ENCODE data around the gene ZFAND2A. TPM values are rescaled to one million over a fixed set of nuclear protein-coding genes. Genes with fewer than 3 reads are reported as not detected.

Gene ZFAND2A
- total and polyA plus RNA-seq, 2 donors (not counting 3 experiments of a cell fraction or from before 2014, with no cell fraction given) = 31.8 to 40.6 TPM

DNA sequence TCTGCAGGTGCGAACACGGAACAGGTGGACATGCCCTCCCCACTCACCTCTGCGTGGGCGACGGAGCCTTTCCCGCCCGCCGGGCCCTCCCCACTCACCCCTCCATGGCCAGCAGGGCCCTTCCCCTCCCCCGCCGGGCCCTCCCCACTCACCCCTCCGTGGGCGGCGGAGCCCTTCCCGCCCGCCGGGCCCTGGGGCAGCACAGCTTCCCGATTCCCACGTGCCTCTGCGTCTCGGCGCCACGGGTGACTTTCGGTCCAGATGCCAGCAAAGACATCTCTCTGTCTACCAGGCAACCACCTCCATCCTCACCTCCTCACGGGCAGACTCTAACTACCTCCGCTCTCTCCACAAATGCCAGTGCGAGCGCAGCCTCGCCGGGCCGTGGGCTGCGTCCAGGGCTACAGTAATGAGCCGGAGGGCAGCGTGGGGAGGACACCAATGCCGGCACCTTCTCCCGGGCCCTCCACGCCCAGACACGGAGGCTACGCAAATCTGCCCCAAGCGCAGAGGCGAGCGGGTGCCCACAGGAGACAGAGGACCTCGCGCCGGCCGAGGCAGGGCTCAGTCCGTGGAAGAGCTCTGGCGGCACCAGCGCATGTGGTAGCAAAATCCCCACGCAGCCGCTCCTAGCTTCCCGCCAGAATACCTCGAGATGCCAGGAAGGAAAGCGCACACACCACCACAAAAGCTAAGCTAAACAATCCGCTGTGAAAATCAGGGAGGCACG is 50.2 kb downstream of the ZFAND2A start:
- Histone ChIP-seq H3K4me1 (ENCODE audit: control insufficient read depth, extremely low read depth, insufficient read depth, low read length) (peaks cover 8% of the 10 kb centered on the region), H3K27ac (ENCODE audit: insufficient read depth, low read depth, low read length) (no peak overlapping the region), H3K27me3 (ENCODE audit: control insufficient read depth in 2 of 2, insufficient read depth in 2 of 2, low read length in 2 of 2) (no peaks in the 10 kb centered on the region), H2AFZ (ENCODE audit: low read depth, low read length) (no peak overlapping the region), H3K9ac (replicated peaks; ENCODE audit: extremely low read depth, insufficient read depth, low read length) (no peak overlapping the region), H3K4me3 (replicated peaks in 1 of 3; ENCODE audit: insufficient read depth in 1 of 3, low read depth in 1 of 3, low read length in 3 of 3) (no peak overlapping the region), H3K9me1 (replicated peaks; ENCODE audit: control insufficient read depth, extremely low read depth, insufficient read depth, low read length) (no peaks in the 10 kb centered on the region), H3K9me3 (replicated peaks; ENCODE audit: control insufficient read depth, insufficient read depth, low read length) (no peaks in the 10 kb centered on the region), H3K36me3 (ENCODE audit: control insufficient read depth in 2 of 2, extremely low read depth in 1 of 2, insufficient read depth in 2 of 2, low read length in 2 of 2) (no peaks in the 10 kb centered on the region), H3K79me2 (ENCODE audit: control insufficient read depth, insufficient read depth, low read length) (no peaks in the 10 kb centered on the region), H3K4me2 (ENCODE audit: insufficient read depth, low read length) (no peak overlapping the region), H4K20me1 (replicated peaks; ENCODE audit: control insufficient read depth, extremely low read depth, insufficient read depth, low read length) (no peaks in the 10 kb centered on the region)
- BruUV-seq (replicated peaks) = no TSS peak
- FAIRE-seq = no peak
- no peak for TF ChIP-seq FOS (IDR thresholded peaks at IDR 0.05; ENCODE audit: borderline replicate concordance, insufficient read depth, low read length)
- TF ChIP-seq, protein P1, sequence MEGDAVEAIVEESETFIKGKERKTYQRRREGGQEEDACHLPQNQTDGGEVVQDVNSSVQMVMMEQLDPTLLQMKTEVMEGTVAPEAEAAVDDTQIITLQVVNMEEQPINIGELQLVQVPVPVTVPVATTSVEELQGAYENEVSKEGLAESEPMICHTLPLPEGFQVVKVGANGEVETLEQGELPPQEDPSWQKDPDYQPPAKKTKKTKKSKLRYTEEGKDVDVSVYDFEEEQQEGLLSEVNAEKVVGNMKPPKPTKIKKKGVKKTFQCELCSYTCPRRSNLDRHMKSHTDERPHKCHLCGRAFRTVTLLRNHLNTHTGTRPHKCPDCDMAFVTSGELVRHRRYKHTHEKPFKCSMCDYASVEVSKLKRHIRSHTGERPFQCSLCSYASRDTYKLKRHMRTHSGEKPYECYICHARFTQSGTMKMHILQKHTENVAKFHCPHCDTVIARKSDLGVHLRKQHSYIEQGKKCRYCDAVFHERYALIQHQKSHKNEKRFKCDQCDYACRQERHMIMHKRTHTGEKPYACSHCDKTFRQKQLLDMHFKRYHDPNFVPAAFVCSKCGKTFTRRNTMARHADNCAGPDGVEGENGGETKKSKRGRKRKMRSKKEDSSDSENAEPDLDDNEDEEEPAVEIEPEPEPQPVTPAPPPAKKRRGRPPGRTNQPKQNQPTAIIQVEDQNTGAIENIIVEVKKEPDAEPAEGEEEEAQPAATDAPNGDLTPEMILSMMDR (IDR thresholded peaks at IDR 0.05; ENCODE audit: extremely low read depth in 1 of 2, insufficient read depth in 1 of 2, low read depth in 1 of 2, low read length in 2 of 2) = no peak
- no peak for TF ChIP-seq MAX (IDR thresholded peaks at IDR 0.05; ENCODE audit: insufficient read depth, insufficient read length)
- no peak for TF ChIP-seq JUN (IDR thresholded peaks at IDR 0.05; ENCODE audit: borderline replicate concordance, insufficient read depth, insufficient read length, low read depth)
- no peak for TF ChIP-seq MYC (IDR thresholded peaks at IDR 0.05; ENCODE audit: low read depth, low read length)
- no peak for TF ChIP-seq EZH2 (IDR thresholded peaks at IDR 0.05; ENCODE audit: borderline replicate concordance, low read depth, low read length, severe bottlenecking)
- TF ChIP-seq GATA2 (IDR thresholded peaks at IDR 0.05; ENCODE audit: insufficient read depth, insufficient read length, low read depth, low read length) = no peak
- TF ChIP-seq POLR2AphosphoS5 (IDR thresholded peaks at IDR 0.05; ENCODE audit: insufficient read depth, low read depth, low read length) = no peak
- no peak for TF ChIP-seq POLR2A (IDR thresholded peaks at IDR 0.05; ENCODE audit: low read depth, low read length)
- dilution Hi-C loops (cut with MboI; ENCODE audit: extremely low pct_ligation_motif_present, low sequenced_read_pairs) (no loop called here), intact Hi-C loops (cut with micrococcal nuclease) (no loop called here)
- ChIA-PET POLR2A (no interaction called here), CTCF (no interaction called here)
- no peak for DNase-seq (ENCODE audit: low read depth, low spot score)
